Activated T-helper 17 cell treated with anti-CD3 and anti-CD28 coated beads, Interleukin-2, amount 50 U/mL, for 72 hours (primary cell): ENCODE measurements around the gene CD300LG. TPM values are rescaled to one million over a fixed set of nuclear protein-coding genes. Genes with fewer than 3 reads are reported as not detected.
"Not testable (repeated sequence)": the region's sequence is repeated elsewhere in the genome, so short reads cannot be mapped to it uniquely, and the experiment has no call there.

Source experiments
- ATAC-seq: fragments of 150-1000 bp; cut with Tn5 transposase; replicated peaks from 2 replicates; pipeline ENCODE4 v1.10.0; 2021; ENCODE audit warnings: mild to moderate bottlenecking, moderate library complexity
- H3K27ac Mint-ChIP-seq: one replicate; pipeline ENCODE4 v1.8.0; 2022; ENCODE audit warnings: mixed read lengths
- H3K27me3 Mint-ChIP-seq: one replicate; pipeline ENCODE4 v1.8.0; 2022; ENCODE audit warnings: mixed read lengths
- H3K36me3 Mint-ChIP-seq: one replicate; pipeline ENCODE4 v1.8.0; 2022; ENCODE audit warnings: low read depth, mild to moderate bottlenecking, mixed read lengths
- H3K4me1 Mint-ChIP-seq: one replicate; pipeline ENCODE4 v1.8.0; 2022; ENCODE audit warnings: mixed read lengths
- H3K4me3 Mint-ChIP-seq: one replicate; pipeline ENCODE4 v1.8.0; 2022; ENCODE audit warnings: mild to moderate bottlenecking, mixed read lengths
- H3K9me3 Mint-ChIP-seq: one replicate; pipeline ENCODE4 v1.8.0; 2022; ENCODE audit warnings: mixed read lengths
- total RNA-seq, 2 donors: library from RNA; stranded (reverse); gene quantifications; one replicate each; pipeline ENCODE4 v1.2.3, GENCODE V29; 2022

Gene CD300LG
- total RNA-seq, 2 donors from 2014 or later, result not detected

DNA sequence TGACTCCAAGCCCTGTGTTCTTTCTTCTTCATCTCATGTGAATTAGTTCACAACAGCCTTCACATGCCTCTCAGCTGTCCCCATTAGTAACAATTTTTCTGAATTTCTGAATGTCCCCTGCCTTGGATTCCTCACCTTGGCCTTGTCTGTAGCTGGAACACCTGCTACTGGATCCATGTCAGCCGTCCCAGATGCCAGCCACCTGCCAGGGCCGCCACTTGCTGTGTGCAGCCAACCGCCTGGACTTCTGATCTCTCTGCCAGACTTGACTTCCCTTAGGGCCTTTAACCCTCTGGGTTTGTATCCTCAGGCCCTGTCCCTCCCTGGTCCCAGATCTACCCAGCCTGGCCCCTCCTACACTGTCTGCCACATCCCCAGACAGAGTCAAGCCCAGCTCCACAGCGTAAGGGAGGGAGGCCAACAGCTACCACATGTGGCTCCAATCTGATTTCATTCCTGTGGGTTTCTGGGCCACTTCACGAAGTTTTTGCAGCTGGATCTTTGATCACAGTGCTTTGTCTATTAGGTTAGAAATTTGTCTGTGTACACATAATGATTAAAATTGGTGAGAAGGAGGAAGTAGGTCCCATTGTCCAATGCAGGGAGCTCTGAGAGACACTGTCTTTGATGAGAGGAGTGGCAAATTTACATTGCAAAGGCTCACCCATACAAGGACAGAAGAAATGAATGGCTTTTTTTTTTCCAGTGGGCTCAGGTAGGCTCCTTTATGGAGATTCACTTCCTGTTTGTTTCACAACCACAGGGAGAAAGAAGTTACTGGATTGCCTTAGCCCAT, 45.1 kb downstream of the CD300LG start:
- Mint-ChIP-seq H3K4me1 (no peaks in the 10 kb centered on the region), H3K27ac (no peak overlapping the region), H3K9me3 (no peaks in the 10 kb centered on the region), H3K27me3 (peaks cover 7% of the 10 kb centered on the region), H3K4me3 (no peak overlapping the region), H3K36me3 (no peaks in the 10 kb centered on the region)
- no peak for ATAC-seq

DNA sequence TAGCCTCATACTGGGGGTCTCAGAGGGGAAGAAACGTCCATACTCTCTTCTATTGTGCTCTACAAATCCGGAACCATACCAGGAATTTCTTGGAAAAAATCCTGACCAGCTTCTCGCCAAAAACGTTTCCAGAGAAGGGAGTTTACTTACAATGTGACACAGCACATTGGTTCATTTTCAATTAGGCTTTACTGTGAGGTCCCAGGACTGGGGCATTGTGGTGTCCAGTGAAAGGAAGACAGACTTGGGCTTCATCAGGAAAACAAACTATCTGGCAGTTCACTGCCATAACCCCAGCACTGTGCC, 45.6 kb downstream of the CD300LG start:
- Mint-ChIP-seq H3K4me1 (no peaks in the 10 kb centered on the region), H3K4me3 (no peak overlapping the region), H3K27me3 (peaks cover 11% of the 10 kb centered on the region), H3K36me3 (no peaks in the 10 kb centered on the region), H3K9me3 (no peaks in the 10 kb centered on the region), H3K27ac (no peak overlapping the region)
- no peak for ATAC-seq

DNA sequence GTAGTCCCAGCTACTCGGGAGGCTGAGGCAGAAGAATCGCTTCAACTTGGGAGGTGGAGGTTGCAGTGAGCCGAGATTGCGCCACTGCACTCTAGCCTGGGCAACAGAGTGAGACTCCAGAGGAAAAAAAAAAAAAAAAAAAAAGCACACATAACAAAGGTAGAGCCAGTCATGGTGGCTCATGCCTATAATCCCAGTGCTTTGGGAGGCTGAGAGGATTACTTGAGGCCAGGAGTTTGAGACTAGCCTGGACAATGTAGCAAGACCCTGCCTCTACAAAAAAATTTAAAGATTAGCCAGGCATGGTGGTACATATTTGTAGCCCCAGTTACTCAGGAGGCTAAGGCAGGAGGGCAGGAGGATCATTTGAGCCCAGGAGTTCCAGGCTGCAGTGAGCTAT, 47.5 kb downstream of the CD300LG start:
- H3K4me3 Mint-ChIP-seq, H3K9me3 Mint-ChIP-seq, H3K27ac Mint-ChIP-seq, H3K36me3 Mint-ChIP-seq, ATAC-seq, H3K4me1 Mint-ChIP-seq: not testable (repeated sequence)
- peaks cover 14% of the 10 kb centered on the region for H3K27me3 Mint-ChIP-seq

DNA sequence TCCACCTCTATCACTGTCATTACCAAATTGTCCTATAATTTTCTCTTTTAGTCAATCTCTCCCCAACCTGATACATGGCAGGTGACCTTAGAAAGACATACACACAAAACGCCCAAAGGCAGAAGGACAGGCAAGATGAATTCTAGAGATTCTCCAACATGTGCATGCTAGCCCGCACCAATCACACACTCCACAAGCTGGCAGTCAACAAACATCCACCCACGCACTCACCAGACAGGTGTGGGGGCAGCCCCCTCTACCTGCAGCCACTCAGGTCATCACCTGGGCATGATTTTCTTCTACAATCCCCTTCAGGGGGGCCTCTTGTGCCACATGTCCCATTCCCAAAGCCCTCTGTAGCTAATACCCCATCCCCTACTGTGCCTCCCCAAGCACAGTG, 50.9 kb downstream of the CD300LG start:
- H3K27ac Mint-ChIP-seq, result no peak overlapping the region
- no peaks in the 10 kb centered on the region for H3K36me3 Mint-ChIP-seq
- ATAC-seq, result no peak
- H3K4me1 Mint-ChIP-seq, result peaks cover 8% of the 10 kb centered on the region
- H3K27me3 Mint-ChIP-seq, result peaks cover 14% of the 10 kb centered on the region
- H3K4me3 Mint-ChIP-seq, result no peak overlapping the region
- H3K9me3 Mint-ChIP-seq, result no peaks in the 10 kb centered on the region

DNA sequence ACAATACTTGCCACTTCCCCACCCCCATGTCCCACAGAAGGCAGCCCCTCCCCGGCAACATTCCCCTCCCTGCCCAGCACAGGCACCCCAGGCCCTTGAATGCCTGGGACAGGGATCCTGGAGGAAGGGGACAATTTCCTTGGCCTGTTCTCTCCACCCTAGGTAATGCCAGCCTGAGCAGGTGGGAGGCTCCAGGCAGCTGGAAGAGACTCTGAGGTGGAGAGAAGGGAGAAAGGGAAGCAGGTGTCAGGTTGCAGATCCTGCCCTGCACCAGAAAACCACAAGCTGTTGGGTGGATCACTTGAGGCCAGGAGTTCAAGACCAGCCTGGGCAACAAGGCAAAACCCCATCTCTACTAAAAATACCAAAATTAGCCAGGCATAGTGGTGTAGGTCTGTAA, 51.5 kb downstream of the CD300LG start:
- peaks cover 14% of the 10 kb centered on the region for H3K27me3 Mint-ChIP-seq
- no peak overlapping the region for H3K4me3 Mint-ChIP-seq
- H3K4me1 Mint-ChIP-seq, result peaks cover 8% of the 10 kb centered on the region
- H3K36me3 Mint-ChIP-seq, result no peaks in the 10 kb centered on the region
- no peaks in the 10 kb centered on the region for H3K9me3 Mint-ChIP-seq
- no peak for ATAC-seq
- H3K27ac Mint-ChIP-seq, result no peak overlapping the region

DNA sequence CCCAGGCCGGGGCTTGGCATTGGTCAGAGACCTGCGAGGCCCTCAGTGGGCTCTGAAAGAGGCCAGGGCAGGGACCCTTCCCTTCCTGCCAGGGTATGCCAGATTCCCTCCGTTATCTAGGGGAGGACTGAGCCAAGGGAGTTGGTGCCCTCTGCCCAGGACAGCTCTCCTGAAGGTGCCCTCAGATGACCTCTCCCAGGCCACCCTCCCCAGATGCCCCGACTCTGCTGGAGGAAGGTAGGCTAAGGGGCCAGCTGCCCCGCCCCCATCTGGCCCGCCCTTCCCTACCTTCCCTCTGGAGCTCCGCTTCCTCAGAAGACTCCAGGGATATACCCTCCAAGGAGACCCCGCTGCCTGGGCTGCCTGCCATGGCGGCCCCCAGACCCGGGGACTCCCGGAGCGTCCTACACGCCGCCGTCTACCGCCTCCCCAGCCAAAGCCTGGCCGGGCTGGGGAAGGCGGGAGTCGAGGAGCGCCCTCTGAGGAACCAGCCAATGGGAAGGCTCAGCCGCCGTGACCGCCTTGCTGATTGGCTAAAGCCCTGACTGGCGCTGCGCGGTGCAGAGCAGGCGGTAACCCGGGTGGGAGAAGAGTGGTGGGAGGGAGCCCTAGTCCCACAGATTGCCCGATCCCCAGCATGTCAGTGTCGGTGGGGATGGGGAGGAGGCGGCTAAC, 53.3 kb downstream of the CD300LG start:
- no peaks in the 10 kb centered on the region for H3K36me3 Mint-ChIP-seq
- H3K27ac Mint-ChIP-seq, result peak overlapping the region; percentile 15
- peaks cover 8% of the 10 kb centered on the region for H3K4me1 Mint-ChIP-seq
- H3K9me3 Mint-ChIP-seq, result no peaks in the 10 kb centered on the region
- peak; percentile 100 for ATAC-seq
- peaks cover 20% of the 10 kb centered on the region for H3K27me3 Mint-ChIP-seq
- H3K4me3 Mint-ChIP-seq, result peak overlapping the region; percentile 74

DNA sequence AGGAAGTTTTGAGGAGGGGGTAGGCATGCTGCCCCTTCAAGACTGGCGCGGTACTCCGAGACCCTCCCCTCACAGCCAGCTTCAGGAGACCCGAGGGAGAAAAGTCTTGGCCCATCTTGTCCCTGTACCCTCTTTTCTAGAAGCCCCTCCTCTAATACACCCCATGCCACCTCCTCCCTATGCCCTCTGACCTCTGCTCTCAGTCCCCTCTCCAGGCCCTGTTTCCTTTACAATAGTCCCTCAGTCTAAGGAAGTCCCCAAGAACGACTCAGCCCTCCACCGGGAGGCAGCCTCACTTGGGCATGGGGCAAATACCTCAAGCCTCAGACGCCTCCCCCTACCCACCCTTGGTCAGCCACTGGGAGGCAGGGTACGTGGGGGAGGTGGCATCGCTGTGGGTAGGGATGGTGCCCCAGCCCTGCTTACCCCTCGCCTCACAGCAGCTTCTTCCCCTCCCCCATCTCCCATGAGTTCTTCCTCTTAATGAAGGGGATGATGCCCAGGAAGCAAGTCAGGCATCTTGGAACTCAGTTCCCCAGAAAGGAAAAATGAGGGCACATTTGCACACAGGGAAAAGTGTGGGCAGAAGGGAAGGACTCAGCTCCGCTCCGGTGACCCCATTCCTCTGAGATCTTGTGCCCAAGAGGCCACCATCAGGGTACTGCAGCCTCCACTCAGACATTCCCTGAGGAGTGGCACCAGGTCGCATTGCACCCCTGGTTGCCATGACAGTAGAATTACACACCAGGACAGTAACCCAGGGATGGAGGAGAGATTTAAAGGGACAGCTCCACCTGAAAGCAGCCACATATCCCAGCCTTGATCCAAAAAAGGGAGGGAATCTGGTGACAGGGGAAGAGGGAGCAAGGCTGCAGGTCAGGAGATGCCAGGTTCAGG, 54.1 kb downstream of the CD300LG start:
- H3K4me1 Mint-ChIP-seq, result peaks cover 8% of the 10 kb centered on the region
- no peak for ATAC-seq
- no peak overlapping the region for H3K27ac Mint-ChIP-seq
- H3K4me3 Mint-ChIP-seq, result peak overlapping the region; percentile 74
- peaks cover 20% of the 10 kb centered on the region for H3K27me3 Mint-ChIP-seq
- no peaks in the 10 kb centered on the region for H3K9me3 Mint-ChIP-seq
- H3K36me3 Mint-ChIP-seq, result no peaks in the 10 kb centered on the region

DNA sequence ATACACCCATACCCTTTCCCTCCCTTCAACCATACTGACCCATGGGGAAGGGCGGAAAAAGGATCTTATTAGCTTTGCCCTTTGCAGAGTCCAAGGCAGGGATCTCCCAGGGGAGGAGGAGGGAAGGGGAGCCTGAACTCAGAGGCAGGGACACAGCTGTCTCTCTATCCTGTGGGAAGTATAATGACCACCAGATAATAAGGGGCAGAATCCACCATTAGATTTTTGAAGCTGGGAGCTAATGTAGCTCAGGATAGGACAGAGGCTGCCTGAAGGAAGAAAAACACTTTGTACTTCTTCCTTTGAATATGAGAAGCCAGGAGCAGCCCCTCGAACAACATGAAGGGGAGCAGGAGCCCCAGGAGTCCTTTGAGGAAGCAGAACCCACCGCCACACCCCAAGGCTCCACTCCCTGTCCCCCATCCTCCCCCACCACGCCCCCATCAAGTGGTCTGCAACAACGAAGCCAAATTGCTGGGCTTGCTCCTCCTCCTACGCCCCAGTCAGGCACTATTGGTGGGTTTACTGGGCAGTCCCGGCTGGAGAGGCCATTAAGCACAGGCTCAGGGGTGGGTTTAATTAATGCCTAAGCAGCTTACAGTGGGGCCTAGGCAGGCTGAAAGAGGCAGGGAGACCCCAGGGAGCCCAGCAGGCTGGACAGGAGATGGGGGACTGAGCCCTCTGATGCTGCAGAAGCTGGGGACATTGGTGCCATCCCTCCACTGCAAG, 55.0 kb downstream of the CD300LG start:
- Mint-ChIP-seq H3K4me3 (no peak overlapping the region), H3K36me3 (no peaks in the 10 kb centered on the region), H3K4me1 (peaks cover 13% of the 10 kb centered on the region), H3K9me3 (no peaks in the 10 kb centered on the region), H3K27ac (no peak overlapping the region), H3K27me3 (peaks cover 17% of the 10 kb centered on the region)
- ATAC-seq, result no peak

DNA sequence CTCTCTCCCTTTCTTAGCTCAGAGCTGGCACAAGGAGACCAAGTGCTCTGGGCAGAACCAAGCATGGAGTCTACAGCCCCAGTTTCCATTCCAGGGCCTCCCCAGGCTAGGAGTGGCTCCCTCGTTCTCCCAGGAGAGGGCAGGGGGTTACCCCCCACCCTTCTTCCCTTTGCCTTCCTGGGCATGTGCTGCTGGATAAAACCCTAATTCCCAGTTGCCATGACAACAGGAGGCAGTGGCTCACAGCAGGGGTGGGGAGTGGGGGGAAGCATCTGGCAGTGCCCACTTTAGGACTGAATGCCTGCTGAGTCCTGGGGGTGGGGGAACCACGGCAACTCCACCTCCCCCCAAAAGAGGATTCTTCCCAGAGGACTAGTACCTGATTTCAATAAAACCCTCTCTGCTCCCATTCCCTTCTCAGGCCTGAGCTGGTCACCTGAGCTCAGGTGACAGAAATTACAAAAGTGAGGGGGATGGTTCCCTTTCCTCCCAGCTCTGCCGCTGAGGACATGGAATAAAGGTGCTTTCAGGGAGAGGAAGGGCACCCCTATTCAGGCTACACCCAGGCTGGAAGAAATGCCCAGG, 58.5 kb downstream of the CD300LG start:
- Mint-ChIP-seq H3K4me1 (peaks cover 13% of the 10 kb centered on the region), H3K4me3 (no peak overlapping the region), H3K27me3 (peaks cover 9% of the 10 kb centered on the region), H3K27ac (no peak overlapping the region), H3K36me3 (no peaks in the 10 kb centered on the region), H3K9me3 (no peaks in the 10 kb centered on the region)
- no peak for ATAC-seq

DNA sequence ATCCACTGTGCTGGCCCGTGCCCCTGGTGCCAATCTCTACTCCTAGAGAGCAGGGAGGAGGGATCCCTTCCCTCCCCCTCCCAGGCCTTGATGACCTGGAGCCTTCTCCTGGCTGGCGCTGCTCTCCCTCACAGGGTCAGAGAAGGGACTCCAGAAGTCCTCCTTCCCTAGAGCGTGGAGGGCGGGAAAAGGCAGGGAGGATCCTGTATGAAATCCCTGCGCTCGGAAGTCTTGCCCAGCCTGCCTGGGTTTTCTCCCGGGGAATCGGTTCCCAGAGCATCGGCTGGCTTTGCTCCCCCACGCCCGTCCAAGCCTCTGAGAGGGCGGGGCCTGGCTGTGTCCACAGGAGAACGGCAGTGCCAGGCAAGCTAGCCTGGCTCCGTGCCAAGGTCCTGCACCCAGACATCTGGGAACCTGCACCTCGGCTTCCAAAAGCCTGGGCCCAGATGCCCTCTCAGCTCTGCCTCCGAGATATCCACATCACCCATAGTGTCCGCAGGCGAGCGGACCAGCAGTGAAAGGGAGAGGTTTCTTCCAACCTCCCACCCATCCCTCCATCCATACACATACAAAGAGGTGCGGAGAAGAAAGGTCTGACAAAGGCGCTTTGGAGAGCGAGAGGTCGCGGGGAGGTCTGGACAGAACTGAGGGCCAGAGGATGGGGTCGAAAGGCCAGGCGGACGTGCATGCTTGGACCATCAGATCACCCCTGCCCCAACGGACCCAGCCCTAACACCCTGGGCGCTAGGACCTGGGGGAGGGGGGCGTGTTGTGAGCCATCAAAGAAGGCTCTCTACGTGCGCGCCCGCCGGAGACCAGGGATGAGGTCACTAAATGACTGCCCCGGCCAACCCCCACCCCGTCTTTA, 59.2 kb downstream of the CD300LG start:
- ATAC-seq, result peak; percentile 48
- Mint-ChIP-seq H3K36me3 (no peaks in the 10 kb centered on the region), H3K27me3 (peaks cover 9% of the 10 kb centered on the region)

DNA sequence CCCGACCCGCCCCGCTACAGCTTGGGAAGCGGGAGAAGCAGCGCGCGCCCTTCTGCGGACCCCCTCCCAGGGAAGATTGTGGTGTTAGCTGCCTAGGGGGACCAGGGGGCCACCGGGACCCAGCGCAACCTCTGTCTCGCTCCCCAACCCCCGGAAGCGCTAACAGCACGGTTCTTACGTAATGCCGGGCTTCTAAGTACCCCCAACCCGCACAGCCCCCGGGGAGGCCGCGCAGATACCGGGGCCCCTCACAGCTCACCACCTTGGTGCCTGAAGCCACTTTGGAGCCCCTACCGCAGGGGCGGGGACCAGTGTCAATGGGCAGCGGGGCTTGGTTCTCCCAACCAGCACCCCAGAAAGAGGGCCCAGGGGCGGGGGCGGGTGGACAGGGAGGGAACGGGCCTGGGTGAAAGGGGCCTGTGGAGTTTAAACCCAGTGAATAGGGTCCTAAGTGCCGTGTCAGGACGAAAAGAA, 60.0 kb downstream of the CD300LG start:
- peaks cover 5% of the 10 kb centered on the region for H3K4me1 Mint-ChIP-seq
- no peak overlapping the region for H3K27ac Mint-ChIP-seq
- H3K36me3 Mint-ChIP-seq, result no peaks in the 10 kb centered on the region
- peak overlapping the region; percentile 73 for H3K4me3 Mint-ChIP-seq
- peaks cover 9% of the 10 kb centered on the region for H3K27me3 Mint-ChIP-seq
- H3K9me3 Mint-ChIP-seq, result no peaks in the 10 kb centered on the region
- peak; percentile 24 for ATAC-seq

More for the DNA sequence above, 59.2 kb downstream of the CD300LG start:
- Mint-ChIP-seq H3K9me3 (no peaks in the 10 kb centered on the region), H3K4me1 (peaks cover 5% of the 10 kb centered on the region), H3K4me3 (peak overlapping the region; percentile 73), H3K27ac (no peak overlapping the region)

DNA sequence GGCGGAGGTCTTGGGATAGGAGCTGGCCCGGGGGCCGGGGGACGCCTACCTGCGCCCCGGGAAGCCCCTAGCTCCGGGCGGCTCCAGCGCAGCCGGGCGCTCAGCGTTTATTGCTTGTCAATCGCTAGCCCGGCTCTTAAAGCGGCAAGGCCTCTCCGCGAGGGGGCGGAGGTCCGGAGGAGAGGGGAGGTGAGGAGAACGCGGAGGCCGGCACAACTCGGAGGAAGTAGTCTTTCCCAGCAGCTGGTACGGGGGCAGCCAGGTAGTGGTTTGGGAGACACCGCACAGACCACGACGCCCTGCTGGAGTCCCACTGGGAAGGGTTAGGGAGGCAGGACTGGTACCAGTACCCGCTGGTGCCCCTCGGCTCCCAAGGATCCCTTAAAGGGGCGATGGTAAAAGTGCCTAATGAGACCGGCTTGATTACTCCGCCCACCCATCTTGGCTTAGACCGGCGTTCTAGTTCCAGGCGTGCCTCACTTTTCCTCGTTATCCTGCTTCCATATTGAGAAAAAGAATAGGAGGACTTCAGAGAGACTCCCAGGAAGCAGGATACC, 60.5 kb downstream of the CD300LG start, which contains the start of gene MPP2:
Gene MPP2 (minus strand): TSS at position 112 of the 557 bp plus-strand sequence. CDS start 3,076 bp downstream, outside the sequence.
- Mint-ChIP-seq H3K9me3 (no peaks in the 10 kb centered on the region), H3K4me3 (peak within 1 kb of the TSS; percentile 73), H3K27me3 (peaks cover 9% of the 10 kb centered on the region), H3K4me1 (peaks cover 5% of the 10 kb centered on the region), H3K27ac (no peak within 1 kb of the TSS), H3K36me3 (no peaks in the 10 kb centered on the region)
- peak; percentile 55 for ATAC-seq
